GM23248 (cell line): ENCODE results near the gene INSRR. TPM values are rescaled to one million over a fixed set of nuclear protein-coding genes. Genes with fewer than 3 reads are reported as not detected.
A peak's percentile ranks its signal among the peaks of the same experiment; 100 is the strongest.

Source experiments
- DNase-seq: peaks from one replicate; pipeline ENCODE4 v3.0.0-alpha.2; 2015
- H2AFZ ChIP-seq: fragments of 200-600 bp; sonication (generic); 2 replicates; pipeline ENCODE4 v1.6.1; 2016; ENCODE audit warnings: antibody characterized with exemption
- H3F3A ChIP-seq: fragments of 200-600 bp; sonication (generic); 2 replicates; pipeline ENCODE4 v1.6.1; 2016; ENCODE audit warnings: mild to moderate bottlenecking, antibody characterized with exemption, mixed run types; ENCODE audit not compliant: insufficient read depth
- H3K27ac ChIP-seq: fragments of 200-600 bp; sonication (generic); 2 replicates; pipeline ENCODE4 v1.5.1; 2016; ENCODE audit warnings: mild to moderate bottlenecking
- H3K27me3 ChIP-seq: fragments of 200-600 bp; sonication (generic); replicated peaks from 2 replicates; pipeline ENCODE4 v1.6.1; 2016; ENCODE audit warnings: mild to moderate bottlenecking; ENCODE audit not compliant: insufficient read depth
- H3K36me3 ChIP-seq: fragments of 200-600 bp; sonication (generic); 2 replicates; pipeline ENCODE4 v1.6.1; 2016; ENCODE audit warnings: low read depth, mild to moderate bottlenecking
- H3K4me1 ChIP-seq: fragments of 200-600 bp; sonication (generic); 2 replicates; pipeline ENCODE4 v1.6.1; 2016; ENCODE audit warnings: mild to moderate bottlenecking; ENCODE audit not compliant: insufficient read depth
- H3K4me2 ChIP-seq: fragments of 200-600 bp; sonication (generic); one replicate; pipeline ENCODE4 v1.6.1; 2016; ENCODE audit warnings: mild to moderate bottlenecking; ENCODE audit not compliant: unreplicated experiment
- H3K4me3 ChIP-seq: fragments of 200-600 bp; sonication (generic); 2 replicates; pipeline ENCODE4 v1.5.1; 2016; ENCODE audit warnings: mild to moderate bottlenecking
- H3K79me2 ChIP-seq: fragments of 200-600 bp; sonication (generic); 2 replicates; pipeline ENCODE4 v1.6.1; 2016; ENCODE audit warnings: mild to moderate bottlenecking; ENCODE audit not compliant: insufficient read depth
- H3K9ac ChIP-seq: fragments of 200-600 bp; sonication (generic); 2 replicates; pipeline ENCODE4 v1.6.1; 2016; ENCODE audit warnings: mild to moderate bottlenecking
- H3K9me2 ChIP-seq: fragments of 200-600 bp; sonication (generic); 2 replicates; pipeline ENCODE4 v1.6.1; 2016; ENCODE audit warnings: mixed run types, mild to moderate bottlenecking, moderate library complexity; ENCODE audit not compliant: insufficient read depth
- H3K9me3 ChIP-seq: fragments of 200-600 bp; sonication (generic); one replicate; pipeline ENCODE4 v1.6.1; 2017; ENCODE audit warnings: low read depth
- H4K20me1 ChIP-seq: fragments of 200-600 bp; sonication (generic); 2 replicates; pipeline ENCODE4 v1.6.0; 2016; ENCODE audit not compliant: insufficient read depth
- EZH2 ChIP-seq: fragments of 200-600 bp; sonication (generic); IDR thresholded peaks from 2 replicates; pipeline ENCODE4 v1.6.1; 2018; ENCODE audit warnings: antibody characterized with exemption, mild to moderate bottlenecking; ENCODE audit not compliant: insufficient read depth, poor library complexity, severe bottlenecking
- EZH2phosphoT487 ChIP-seq: fragments of 200-600 bp; sonication (generic); IDR thresholded peaks from 2 replicates; pipeline ENCODE4 v1.6.1; 2018; ENCODE audit warnings: antibody characterized with exemption, moderate library complexity, mild to moderate bottlenecking, low read depth; ENCODE audit not compliant: insufficient read depth
- WGBS, 2 experiments: methylation state at CpG; one replicate each; pipeline ENCODE4 v1.1.6; 2015 to 2017; ENCODE audit warnings: low lambda C conversion rate in 2 of 2, low coverage in 1 of 2; ENCODE audit errors: missing lambda C conversion rate in 2 of 2; 5-methylcytosine and 5-hydroxymethylcytosine counted together
- in situ Hi-C: fragments of 300-500 bp; cut with MboI; formaldehyde crosslinking; loops from 2 replicates; pipeline ENCODE4 v1.15.0; 2020
- polyA plus RNA-seq: library from polyadenylated mRNA; unstranded; fragments of >200 nt; fragmentation: Nextera tagmentation; extraction: Ambion mirVana; gene quantifications from 2 replicates; pipeline ENCODE4 v1.2.1, GENCODE V29; 2016
- total RNA-seq: library from RNA; depleted of rRNA; stranded (reverse); fragments of >200 nt; shearing (Covaris generic); gene quantifications from 2 replicates; pipeline ENCODE4 v1.2.3, GENCODE V29; 2014

INSRR gene
- total and polyA plus RNA-seq, 2 experiments from 2014 or later: 0.09 TPM; not detected in 1

DNA sequence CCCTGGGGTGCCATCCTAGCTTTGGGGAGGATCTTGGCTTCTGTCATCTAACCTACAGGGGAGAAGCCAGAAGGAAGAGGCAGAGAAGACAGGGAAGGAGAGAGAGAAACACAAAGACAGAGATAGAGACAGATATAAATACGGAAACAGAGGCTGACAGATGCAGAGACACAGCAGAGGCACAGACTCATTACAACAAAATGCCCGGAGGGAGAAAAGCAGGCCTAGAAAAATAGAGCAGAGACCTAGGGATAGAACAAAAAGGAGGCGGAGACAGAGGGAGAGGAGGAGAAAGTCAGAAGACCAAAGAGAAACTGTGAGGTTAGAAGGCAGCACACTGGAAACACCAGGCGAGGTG is 36.5 kb upstream of the INSRR start:
- Histone ChIP-seq H3K9ac (no peak overlapping the region), H2AFZ (no peak overlapping the region), H4K20me1 (no peaks in the 10 kb centered on the region), H3K4me2 (no peak overlapping the region), H3K27ac (no peak overlapping the region), H3K79me2 (no peaks in the 10 kb centered on the region), H3K36me3 (no peaks in the 10 kb centered on the region), H3K27me3 (no peaks in the 10 kb centered on the region), H3K4me1 (peaks cover 35% of the 10 kb centered on the region), H3F3A (peaks cover 27% of the 10 kb centered on the region), H3K9me3 (no peaks in the 10 kb centered on the region), H3K4me3 (no peak overlapping the region), H3K9me2 (no peaks in the 10 kb centered on the region)
- no peak for TF ChIP-seq EZH2phosphoT487
- TF ChIP-seq EZH2: no peak
- no peak for DNase-seq
- WGBS, 2 experiments: 80 to 84% methylated on average over 4 of the region's 4 CpGs
- in situ Hi-C loops: no loop called here

DNA sequence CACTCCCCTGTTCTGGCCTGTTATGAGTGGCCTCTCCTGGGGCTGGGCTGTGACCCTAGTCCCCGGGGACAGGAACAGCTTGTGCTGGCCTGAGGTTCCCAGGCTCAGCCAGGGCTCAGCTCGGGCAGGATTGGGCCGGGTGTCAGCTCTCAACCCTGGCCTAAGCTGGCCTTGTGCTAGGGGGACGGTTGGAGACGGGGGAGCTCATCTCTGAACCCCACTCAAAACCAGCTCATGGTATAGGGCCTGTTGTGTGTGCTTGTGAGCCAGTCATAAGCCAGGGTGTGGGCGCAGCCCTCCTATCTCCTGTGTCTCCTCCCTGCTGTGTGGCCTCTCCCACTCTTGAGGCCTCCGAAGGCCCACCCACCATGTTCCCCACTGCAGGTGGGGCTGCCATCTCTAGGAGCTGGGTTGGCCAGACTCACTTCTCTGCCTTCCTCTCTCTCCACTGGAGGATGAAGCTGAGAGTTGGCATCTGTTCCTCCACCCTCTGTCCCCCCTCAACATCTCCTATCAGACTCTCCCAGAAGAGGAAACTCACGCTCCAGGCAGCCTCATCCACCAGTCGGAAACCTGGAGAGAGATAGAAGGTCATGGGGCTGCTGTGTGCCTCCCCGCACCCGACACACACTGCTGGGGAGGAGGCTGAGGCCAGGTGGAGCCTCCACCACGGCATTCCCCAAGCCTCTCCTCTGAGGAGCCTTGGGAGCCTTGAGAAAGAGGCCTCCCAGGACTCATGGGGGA is 36.0 kb upstream of the INSRR start:
- in situ Hi-C loops: no loop called here
- Histone ChIP-seq H3K4me3 (no peak overlapping the region), H3K27me3 (no peaks in the 10 kb centered on the region), H3K36me3 (no peaks in the 10 kb centered on the region), H3K9me2 (no peaks in the 10 kb centered on the region), H3K4me1 (peaks cover 35% of the 10 kb centered on the region), H3K79me2 (no peaks in the 10 kb centered on the region), H2AFZ (no peak overlapping the region), H4K20me1 (no peaks in the 10 kb centered on the region), H3K9me3 (no peaks in the 10 kb centered on the region), H3K4me2 (no peak overlapping the region), H3K27ac (no peak overlapping the region), H3F3A (peaks cover 30% of the 10 kb centered on the region), H3K9ac (no peak overlapping the region)
- DNase-seq: no peak
- TF ChIP-seq EZH2phosphoT487 (no peak), EZH2 (no peak)
- 88 to 90% methylated on average over 11 to 12 of the region's 12 CpGs for WGBS, 2 experiments

DNA sequence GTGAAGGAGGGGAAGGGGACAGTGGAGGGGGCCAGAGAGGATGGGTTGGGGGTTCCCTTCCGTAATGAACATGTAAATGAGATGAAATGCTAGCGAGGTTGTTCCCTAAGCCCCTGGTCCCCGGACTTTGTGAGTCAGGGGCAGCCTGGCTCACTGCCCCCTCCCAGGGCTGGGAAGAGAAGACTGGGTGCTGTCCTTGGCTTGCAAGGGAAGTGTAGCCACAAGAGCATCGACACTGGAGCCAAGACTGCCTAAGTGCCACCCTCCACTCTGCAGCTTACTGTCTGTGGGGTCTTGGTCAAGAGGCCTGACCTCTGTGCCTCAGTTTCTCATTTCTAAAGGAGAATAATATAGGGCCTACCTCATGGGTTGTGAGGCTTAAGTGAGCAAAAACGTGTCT is 35.1 kb upstream of the INSRR start:
- no peak overlapping the region for H3K9ac ChIP-seq
- H4K20me1 ChIP-seq: no peaks in the 10 kb centered on the region
- no peaks in the 10 kb centered on the region for H3K27me3 ChIP-seq
- no peaks in the 10 kb centered on the region for H3K9me3 ChIP-seq
- WGBS, 2 experiments: 76 to 87% methylated on average over 5 of the region's 5 CpGs
- peaks cover 30% of the 10 kb centered on the region for H3F3A ChIP-seq
- no peak overlapping the region for H3K27ac ChIP-seq
- H3K4me1 ChIP-seq: peaks cover 35% of the 10 kb centered on the region
- H3K36me3 ChIP-seq: no peaks in the 10 kb centered on the region
- no peak overlapping the region for H3K4me2 ChIP-seq
- in situ Hi-C loops: no loop called here
- H2AFZ ChIP-seq: no peak overlapping the region
- H3K9me2 ChIP-seq: no peaks in the 10 kb centered on the region
- DNase-seq: no peak
- TF ChIP-seq EZH2phosphoT487 (no peak), EZH2 (no peak)
- H3K79me2 ChIP-seq: no peaks in the 10 kb centered on the region
- no peak overlapping the region for H3K4me3 ChIP-seq

GRCh38 chr1:156893048-156893953 is 34.4 kb upstream of the INSRR start, which contains the start of gene PEAR1:
TSS of gene PEAR1 (plus strand) at chr1:156893718. CDS start at chr1:156903927, 10,209 bp downstream.
- Histone ChIP-seq H3F3A (peaks cover 30% of the 10 kb centered on the region), H3K36me3 (no peaks in the 10 kb centered on the region), H3K4me1 (peaks cover 31% of the 10 kb centered on the region), H3K27ac (no peak within 1 kb of the TSS), H2AFZ (peak within 1 kb of the TSS; percentile 71), H3K79me2 (no peaks in the 10 kb centered on the region), H3K4me3 (peak within 1 kb of the TSS; percentile 59), H4K20me1 (no peaks in the 10 kb centered on the region), H3K9me2 (no peaks in the 10 kb centered on the region), H3K4me2 (peak within 1 kb of the TSS; percentile 86), H3K27me3 (no peaks in the 10 kb centered on the region), H3K9ac (0 out of 2 replicates have a peak within 1 kb of the TSS, but pooled peaks have one; percentile 32), H3K9me3 (no peaks in the 10 kb centered on the region)
- no peak for TF ChIP-seq EZH2phosphoT487
- TF ChIP-seq EZH2: no peak
- DNase-seq: no peak
- in situ Hi-C loops: no loop called here
- WGBS, 2 experiments: 47 to 54% methylated on average over 31 to 60 of the region's 60 CpGs
